ENCODE results near the gene FBN1.

- TF ChIP-seq, protein P1, sequence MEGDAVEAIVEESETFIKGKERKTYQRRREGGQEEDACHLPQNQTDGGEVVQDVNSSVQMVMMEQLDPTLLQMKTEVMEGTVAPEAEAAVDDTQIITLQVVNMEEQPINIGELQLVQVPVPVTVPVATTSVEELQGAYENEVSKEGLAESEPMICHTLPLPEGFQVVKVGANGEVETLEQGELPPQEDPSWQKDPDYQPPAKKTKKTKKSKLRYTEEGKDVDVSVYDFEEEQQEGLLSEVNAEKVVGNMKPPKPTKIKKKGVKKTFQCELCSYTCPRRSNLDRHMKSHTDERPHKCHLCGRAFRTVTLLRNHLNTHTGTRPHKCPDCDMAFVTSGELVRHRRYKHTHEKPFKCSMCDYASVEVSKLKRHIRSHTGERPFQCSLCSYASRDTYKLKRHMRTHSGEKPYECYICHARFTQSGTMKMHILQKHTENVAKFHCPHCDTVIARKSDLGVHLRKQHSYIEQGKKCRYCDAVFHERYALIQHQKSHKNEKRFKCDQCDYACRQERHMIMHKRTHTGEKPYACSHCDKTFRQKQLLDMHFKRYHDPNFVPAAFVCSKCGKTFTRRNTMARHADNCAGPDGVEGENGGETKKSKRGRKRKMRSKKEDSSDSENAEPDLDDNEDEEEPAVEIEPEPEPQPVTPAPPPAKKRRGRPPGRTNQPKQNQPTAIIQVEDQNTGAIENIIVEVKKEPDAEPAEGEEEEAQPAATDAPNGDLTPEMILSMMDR (IDR thresholded peaks at IDR 0.05), result no peak
- no peak for TF ChIP-seq POLR2A (IDR thresholded peaks at IDR 0.05)
Observed at GRCh38 chr15:48636511-48636910, 9.0 kb downstream of the FBN1 start.

Measured in upper lobe of left lung (tissue), 4 donors.